HFFc6 (cell line): Measurements from ENCODE around the gene EFHC1. TPM values are rescaled to one million over a fixed set of nuclear protein-coding genes. Genes with fewer than 3 reads are reported as not detected.

Source experiments
- DNase-seq: peaks from one replicate; pipeline ENCODE4 v3.0.0-alpha.2; 2018
- H3K27ac Mint-ChIP-seq: 2 replicates; pipeline ENCODE4 v1.8.0; 2020; ENCODE audit warnings: mild to moderate bottlenecking, mixed read lengths
- H3K27me3 Mint-ChIP-seq: 2 replicates; pipeline ENCODE4 v1.8.0; 2021; ENCODE audit warnings: mild to moderate bottlenecking, moderate library complexity, mixed read lengths; ENCODE audit not compliant: insufficient read depth
- H3K36me3 Mint-ChIP-seq: 2 replicates; pipeline ENCODE4 v1.8.0; 2021; ENCODE audit warnings: low read depth, mixed read lengths
- H3K4me1 Mint-ChIP-seq: 2 replicates; pipeline ENCODE4 v1.8.0; 2020; ENCODE audit warnings: low read depth, mixed read lengths
- H3K4me3 Mint-ChIP-seq: 2 replicates; pipeline ENCODE4 v1.8.0; 2020; ENCODE audit warnings: mild to moderate bottlenecking, moderate library complexity, mixed read lengths
- H3K9me3 Mint-ChIP-seq: 2 replicates; pipeline ENCODE4 v1.8.0; 2020; ENCODE audit warnings: mild to moderate bottlenecking, mixed read lengths
- total RNA-seq, 6 experiments: library from RNA; stranded (reverse); fragmentation: NEBNext Ultra II Directional; extraction: Animal tissue kit (Norgen Biotek cat#: 25700); gene quantifications; 2 replicates in 1 of 6; 3 replicates in 5 of 6; pipeline ENCODE4 v1.2.3, GENCODE V29; 2021
- TF ChIP-seq, protein P1 (sequence below): fragments of 200-600 bp; sonication (generic); IDR thresholded peaks from 2 replicates; pipeline ENCODE4 v1.5.0; 2021; ENCODE audit warnings: antibody characterized with exemption, mild to moderate bottlenecking

EFHC1 gene
- total RNA-seq, 6 experiments from 2014 or later: 10.0 to 17.3 (median 13.8) TPM

DNA sequence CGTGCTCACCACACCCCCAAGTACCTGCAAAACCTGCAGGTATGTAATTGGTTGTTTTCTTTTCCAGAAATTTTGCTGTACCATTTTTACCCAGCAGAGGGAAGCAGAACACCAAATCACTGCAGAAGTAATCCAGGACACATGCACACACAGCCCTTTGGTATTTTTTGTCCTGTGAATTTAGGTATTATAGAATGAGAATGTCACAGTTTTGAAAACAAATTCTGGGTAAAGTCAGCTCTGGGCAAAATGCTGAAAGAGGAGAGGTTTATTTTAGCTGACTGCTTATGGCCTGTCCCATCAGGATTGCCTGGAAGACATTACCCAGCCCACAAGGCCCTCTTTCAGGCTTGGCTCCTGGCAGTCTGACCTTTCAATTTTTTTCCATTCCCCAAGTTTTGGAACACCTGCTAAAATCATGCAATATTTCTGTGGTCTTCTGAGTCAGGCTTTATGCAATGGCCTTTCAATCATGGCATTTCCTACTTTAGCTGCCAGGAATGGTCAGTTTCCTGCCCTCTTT lies 3.5 kb upstream of the EFHC1 start:
- Mint-ChIP-seq H3K4me1 (peaks cover 64% of the 10 kb centered on the region), H3K4me3 (peak overlapping the region; percentile 66), H3K27ac (peak overlapping the region; percentile 88), H3K36me3 (peaks cover 4% of the 10 kb centered on the region; the same call in 1 of the 2 replicates), H3K27me3 (no peaks in the 10 kb centered on the region; the same call in 1 of the 2 replicates), H3K9me3 (no peaks in the 10 kb centered on the region)
- TF ChIP-seq, protein P1, sequence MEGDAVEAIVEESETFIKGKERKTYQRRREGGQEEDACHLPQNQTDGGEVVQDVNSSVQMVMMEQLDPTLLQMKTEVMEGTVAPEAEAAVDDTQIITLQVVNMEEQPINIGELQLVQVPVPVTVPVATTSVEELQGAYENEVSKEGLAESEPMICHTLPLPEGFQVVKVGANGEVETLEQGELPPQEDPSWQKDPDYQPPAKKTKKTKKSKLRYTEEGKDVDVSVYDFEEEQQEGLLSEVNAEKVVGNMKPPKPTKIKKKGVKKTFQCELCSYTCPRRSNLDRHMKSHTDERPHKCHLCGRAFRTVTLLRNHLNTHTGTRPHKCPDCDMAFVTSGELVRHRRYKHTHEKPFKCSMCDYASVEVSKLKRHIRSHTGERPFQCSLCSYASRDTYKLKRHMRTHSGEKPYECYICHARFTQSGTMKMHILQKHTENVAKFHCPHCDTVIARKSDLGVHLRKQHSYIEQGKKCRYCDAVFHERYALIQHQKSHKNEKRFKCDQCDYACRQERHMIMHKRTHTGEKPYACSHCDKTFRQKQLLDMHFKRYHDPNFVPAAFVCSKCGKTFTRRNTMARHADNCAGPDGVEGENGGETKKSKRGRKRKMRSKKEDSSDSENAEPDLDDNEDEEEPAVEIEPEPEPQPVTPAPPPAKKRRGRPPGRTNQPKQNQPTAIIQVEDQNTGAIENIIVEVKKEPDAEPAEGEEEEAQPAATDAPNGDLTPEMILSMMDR: peak; percentile 94
- peak; percentile 74 for DNase-seq

DNA sequence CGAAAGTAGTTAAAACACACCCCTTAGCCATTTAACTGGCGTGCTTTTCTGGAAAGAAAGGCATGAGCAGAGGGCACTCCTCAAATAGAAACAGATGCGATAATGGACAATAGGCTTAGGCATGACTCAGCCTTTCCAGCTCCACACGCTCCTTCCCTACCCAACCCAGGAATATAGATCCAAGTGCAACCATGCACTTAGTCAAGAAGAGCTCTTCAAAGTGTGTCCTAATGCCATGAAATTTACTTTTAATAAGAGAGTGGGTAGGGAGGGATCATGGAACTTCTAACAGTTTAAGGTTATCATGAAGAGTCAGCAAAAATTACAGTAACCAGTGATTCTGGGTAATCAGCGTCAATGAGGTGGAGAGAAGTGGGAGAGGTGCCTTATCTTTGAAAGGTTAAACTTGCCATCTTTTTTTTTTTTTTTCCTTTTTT lies 2.4 kb upstream of the EFHC1 start:
- Mint-ChIP-seq H3K36me3 (peaks cover 4% of the 10 kb centered on the region; the same call in 1 of the 2 replicates), H3K27me3 (no peaks in the 10 kb centered on the region; the same call in 1 of the 2 replicates), H3K4me1 (peaks cover 53% of the 10 kb centered on the region), H3K27ac (peak overlapping the region; percentile 88), H3K4me3 (peak overlapping the region; percentile 25), H3K9me3 (no peaks in the 10 kb centered on the region)
- DNase-seq: peak; percentile 77
- TF ChIP-seq, protein P1: no peak

DNA sequence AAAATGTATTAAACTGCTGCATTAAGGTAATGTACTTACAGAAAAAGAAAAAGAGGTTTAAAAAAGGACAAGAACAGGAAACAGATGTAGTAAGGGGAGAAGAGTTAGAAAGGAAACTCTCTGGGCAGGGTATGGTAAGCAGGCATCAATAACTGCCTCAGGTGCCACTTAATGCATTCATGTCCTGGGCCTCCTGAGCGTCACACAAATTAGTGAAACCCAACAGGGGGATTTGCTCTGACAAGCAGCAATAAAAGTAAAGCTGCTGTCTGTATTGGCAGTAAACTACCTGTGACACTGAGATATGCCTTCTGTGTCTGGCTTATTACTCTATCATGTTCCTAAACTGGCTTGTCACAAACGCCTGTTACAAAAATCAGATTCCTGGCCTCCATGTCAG lies 1.5 kb upstream of the EFHC1 start:
- Mint-ChIP-seq H3K9me3 (no peaks in the 10 kb centered on the region), H3K4me3 (no peak overlapping the region), H3K36me3 (peaks cover 4% of the 10 kb centered on the region; the same call in 1 of the 2 replicates), H3K27me3 (no peaks in the 10 kb centered on the region; the same call in 1 of the 2 replicates), H3K4me1 (peaks cover 50% of the 10 kb centered on the region), H3K27ac (no peak overlapping the region)
- no peak for DNase-seq
- TF ChIP-seq, protein P1: no peak

DNA sequence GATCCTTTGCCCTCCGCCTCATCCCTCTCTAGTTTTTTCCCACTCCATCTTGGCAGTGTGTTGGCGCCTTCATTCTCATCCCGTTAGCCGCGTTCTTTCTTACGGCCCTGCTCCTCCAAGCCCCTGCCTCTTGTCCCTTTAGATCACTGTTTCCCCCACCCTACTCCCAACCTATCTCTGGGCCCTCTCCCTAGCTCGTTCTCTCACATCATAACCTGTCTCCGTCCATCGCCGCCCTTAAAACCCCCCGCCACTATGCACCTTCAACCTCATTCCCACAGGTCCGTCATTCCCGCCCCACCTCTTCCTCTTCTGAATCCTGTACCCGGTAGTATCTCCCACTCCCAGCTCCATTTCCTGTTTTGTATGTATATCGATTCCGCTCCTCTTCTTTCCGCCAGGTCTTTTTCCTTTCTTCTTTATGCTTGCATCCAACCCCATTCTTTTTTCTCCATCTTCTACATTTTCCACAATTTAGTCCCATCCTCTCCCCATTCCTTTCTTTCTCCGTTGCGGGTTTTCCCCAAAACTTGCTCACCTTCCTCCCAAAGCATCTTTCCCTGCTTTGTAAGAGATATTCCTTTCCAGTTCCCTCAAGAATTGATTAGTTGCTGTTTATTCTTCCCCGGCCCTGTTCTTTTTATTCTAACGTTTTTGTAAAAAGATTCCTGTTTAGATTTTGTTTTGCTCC lies 671 bp downstream of the EFHC1 start:
- TF ChIP-seq, protein P1: no peak
- Mint-ChIP-seq H3K27ac (no peak overlapping the region), H3K27me3 (no peaks in the 10 kb centered on the region; the same call in 1 of the 2 replicates), H3K9me3 (no peaks in the 10 kb centered on the region), H3K36me3 (peaks cover 4% of the 10 kb centered on the region; the same call in 1 of the 2 replicates), H3K4me1 (peaks cover 39% of the 10 kb centered on the region), H3K4me3 (no peak overlapping the region)
- peak; percentile 24 for DNase-seq

DNA sequence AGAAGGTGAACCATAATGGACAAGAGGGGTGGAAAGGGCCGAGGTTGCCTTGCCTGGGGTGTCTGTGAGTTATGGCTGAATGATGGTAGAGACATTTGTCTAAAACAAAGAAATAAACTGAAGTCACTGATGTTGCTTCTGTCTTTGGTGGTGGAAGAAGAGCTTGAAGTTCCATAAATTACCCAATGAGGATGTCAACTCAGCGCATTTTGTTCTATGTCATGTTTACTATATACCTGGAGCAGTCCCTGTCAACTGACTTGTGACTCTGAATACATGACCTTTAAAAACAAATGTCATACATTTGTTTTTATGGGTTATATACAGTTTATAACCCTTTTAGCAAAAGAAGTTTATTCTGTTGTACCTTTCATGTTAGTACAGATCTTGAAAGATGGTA lies 2.0 kb downstream of the EFHC1 start:
- H3K9me3 Mint-ChIP-seq: no peaks in the 10 kb centered on the region
- no peak overlapping the region for H3K27ac Mint-ChIP-seq

More for the DNA sequence above, 2.0 kb downstream of the EFHC1 start:
- Mint-ChIP-seq H3K36me3 (peaks cover 4% of the 10 kb centered on the region; the same call in 1 of the 2 replicates), H3K4me3 (no peak overlapping the region), H3K4me1 (peaks cover 26% of the 10 kb centered on the region), H3K27me3 (no peaks in the 10 kb centered on the region; the same call in 1 of the 2 replicates)
- TF ChIP-seq, protein P1: no peak
- no peak for DNase-seq
